ENCODE data around the gene CD276.

The CD276 gene

GRCh38 chr15:73710321-73710720, 26.1 kb downstream of the CD276 start:
- H3K27ac ChIP-seq: no peak overlapping the region
- no peaks in the 10 kb centered on the region for H3K27me3 ChIP-seq (ENCODE audit: control insufficient read depth, insufficient read depth, low read length)
- H3K4me1 ChIP-seq: no peaks in the 10 kb centered on the region
- H3K9me3 ChIP-seq (ENCODE audit: control insufficient read depth, low read length): no peaks in the 10 kb centered on the region
- H3K4me3 ChIP-seq (ENCODE audit: low read depth, low read length): no peak overlapping the region
- no peak overlapping the region for H3K4me2 ChIP-seq (ENCODE audit: low read length)
- H2AFZ ChIP-seq: no peak overlapping the region
- no peak overlapping the region for H3K9ac ChIP-seq
- no peaks in the 10 kb centered on the region for H3K79me2 ChIP-seq
- TF ChIP-seq CTCF (IDR thresholded peaks at IDR 0.05): no peak
- no peaks in the 10 kb centered on the region for H3K36me3 ChIP-seq (ENCODE audit: control insufficient read depth, insufficient read depth, low read length)

GRCh38 chr15:73711526-73711925, 27.3 kb downstream of the CD276 start:
- TF ChIP-seq CTCF (IDR thresholded peaks at IDR 0.05): no peak
- Histone ChIP-seq H3K27ac (no peak overlapping the region), H3K79me2 (no peaks in the 10 kb centered on the region), H3K4me3 (ENCODE audit: low read depth, low read length) (no peak overlapping the region), H3K4me1 (no peaks in the 10 kb centered on the region), H3K27me3 (ENCODE audit: control insufficient read depth, insufficient read depth, low read length) (no peaks in the 10 kb centered on the region), H3K9me3 (ENCODE audit: control insufficient read depth, low read length) (no peaks in the 10 kb centered on the region), H3K9ac (no peak overlapping the region), H2AFZ (no peak overlapping the region), H3K4me2 (ENCODE audit: low read length) (no peak overlapping the region), H3K36me3 (ENCODE audit: control insufficient read depth, insufficient read depth, low read length) (no peaks in the 10 kb centered on the region)

GRCh38 chr15:73712107-73712506, 27.9 kb downstream of the CD276 start:
- Histone ChIP-seq H3K9me3 (ENCODE audit: control insufficient read depth, low read length) (no peaks in the 10 kb centered on the region), H3K27ac (no peak overlapping the region), H2AFZ (no peak overlapping the region), H3K36me3 (ENCODE audit: control insufficient read depth, insufficient read depth, low read length) (no peaks in the 10 kb centered on the region), H3K9ac (no peak overlapping the region), H3K27me3 (ENCODE audit: control insufficient read depth, insufficient read depth, low read length) (no peaks in the 10 kb centered on the region), H3K4me1 (no peaks in the 10 kb centered on the region), H3K4me3 (ENCODE audit: low read depth, low read length) (no peak overlapping the region), H3K79me2 (no peaks in the 10 kb centered on the region), H3K4me2 (ENCODE audit: low read length) (no peak overlapping the region)
- TF ChIP-seq CTCF (IDR thresholded peaks at IDR 0.05): no peak

GRCh38 chr15:73714695-73715301, 30.6 kb downstream of the CD276 start:
- H3K36me3 ChIP-seq (ENCODE audit: control insufficient read depth, insufficient read depth, low read length): no peaks in the 10 kb centered on the region
- no peak overlapping the region for H2AFZ ChIP-seq
- H3K9ac ChIP-seq: no peak overlapping the region
- H3K27me3 ChIP-seq (ENCODE audit: control insufficient read depth, insufficient read depth, low read length): no peaks in the 10 kb centered on the region
- no peaks in the 10 kb centered on the region for H3K79me2 ChIP-seq
- no peaks in the 10 kb centered on the region for H3K4me1 ChIP-seq
- no peak overlapping the region for H3K27ac ChIP-seq
- H3K4me2 ChIP-seq (ENCODE audit: low read length): no peak overlapping the region
- TF ChIP-seq CTCF (IDR thresholded peaks at IDR 0.05): no peak
- no peak overlapping the region for H3K4me3 ChIP-seq (ENCODE audit: low read depth, low read length)
- no peaks in the 10 kb centered on the region for H3K9me3 ChIP-seq (ENCODE audit: control insufficient read depth, low read length)

- no peak overlapping the region for H3K9ac ChIP-seq
- H2AFZ ChIP-seq: no peak overlapping the region
- no peak overlapping the region for H3K4me2 ChIP-seq (ENCODE audit: low read length)
- H3K9me3 ChIP-seq (ENCODE audit: control insufficient read depth, low read length): no peaks in the 10 kb centered on the region
- H3K4me1 ChIP-seq: no peaks in the 10 kb centered on the region
- TF ChIP-seq CTCF (IDR thresholded peaks at IDR 0.05): no peak
- no peaks in the 10 kb centered on the region for H3K36me3 ChIP-seq (ENCODE audit: control insufficient read depth, insufficient read depth, low read length)
- H3K4me3 ChIP-seq (ENCODE audit: low read depth, low read length): no peak overlapping the region
- H3K27ac ChIP-seq: no peak overlapping the region
- H3K79me2 ChIP-seq: no peaks in the 10 kb centered on the region
- H3K27me3 ChIP-seq (ENCODE audit: control insufficient read depth, insufficient read depth, low read length): no peaks in the 10 kb centered on the region
Observed at GRCh38 chr15:73715417-73715816, 31.2 kb downstream of the CD276 start.

Measured in parathyroid adenoma (tissue), 2 donors.